HuH-7 (cell line): ENCODE data around the gene ELF1.

Experiments
- DNase-seq: peaks from one replicate; pipeline ENCODE4 v3.0.0; 2011; ENCODE audit warnings: low spot score

ELF1 gene

DNA sequence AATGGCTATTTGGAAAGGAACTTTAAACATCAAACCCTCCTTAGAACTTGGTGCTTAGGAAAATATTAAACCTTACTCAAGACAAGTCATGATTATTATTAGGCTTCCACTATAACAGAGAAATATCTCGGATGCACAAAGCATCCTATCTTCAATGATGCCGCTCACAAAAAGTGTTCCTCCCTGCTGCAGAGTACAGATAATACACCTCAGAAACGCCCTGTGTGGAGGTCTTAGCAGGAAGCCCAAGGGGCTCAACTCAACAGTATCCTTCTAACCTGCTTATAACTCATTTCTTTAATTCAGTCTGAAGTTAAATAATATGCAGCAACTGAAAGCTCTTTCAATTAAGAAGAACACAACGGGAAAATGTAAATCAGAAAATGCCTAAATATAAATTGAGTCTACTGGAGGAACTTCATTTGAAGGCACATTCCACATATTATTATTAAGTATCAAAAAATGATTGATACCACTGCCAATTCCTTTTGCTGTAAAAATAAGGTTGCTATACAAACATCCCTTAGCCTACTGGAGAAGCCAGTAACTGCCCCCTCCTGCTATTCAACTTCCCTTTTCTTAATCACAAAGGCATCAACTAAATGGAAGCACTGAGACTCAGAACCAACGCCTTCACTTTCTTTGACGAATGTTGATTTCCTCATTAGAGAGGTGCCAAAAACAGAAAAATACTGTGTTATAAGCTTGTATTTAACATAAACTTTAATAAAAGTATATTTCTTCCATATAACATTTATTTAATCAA, 12.0 kb downstream of the ELF1 start:
- DNase-seq = no peak

DNA sequence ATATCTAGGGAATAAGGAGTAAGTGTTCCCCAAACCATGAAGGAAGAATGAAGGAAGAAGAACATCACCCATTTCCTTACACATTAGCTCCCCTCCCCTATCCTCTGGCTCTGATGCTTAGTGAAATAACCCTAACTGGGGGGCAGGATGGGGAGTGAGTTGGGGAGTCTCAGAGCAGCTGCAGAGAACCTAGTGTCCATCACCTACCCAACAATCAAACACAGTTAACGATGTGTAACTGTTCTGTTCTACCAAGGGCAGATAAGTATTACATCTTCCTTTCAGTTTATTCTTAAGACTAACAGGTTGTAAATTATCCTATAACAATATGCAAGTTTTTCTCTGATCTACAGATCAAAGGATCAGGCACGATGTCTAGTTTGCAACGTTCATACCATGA, 12.8 kb downstream of the ELF1 start:
- no peak for DNase-seq

DNA sequence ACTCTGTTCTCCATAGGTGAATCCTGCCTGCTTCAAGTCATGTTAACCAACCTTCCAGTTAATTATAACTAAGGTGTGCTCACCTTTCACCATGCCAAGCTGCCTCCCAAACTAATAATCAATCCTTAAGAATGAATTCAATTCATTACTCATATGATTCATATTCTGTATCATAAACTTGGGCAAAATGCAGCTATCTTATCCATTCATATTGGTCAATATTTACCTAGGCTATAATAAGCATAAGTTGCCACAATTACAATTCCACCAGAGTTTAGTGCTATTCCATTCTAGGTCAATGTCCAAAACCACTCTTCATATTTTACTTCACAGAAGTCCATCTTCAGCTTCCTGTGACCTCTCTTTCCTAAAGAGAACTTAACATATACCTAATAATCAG, 13.4 kb downstream of the ELF1 start:
- no peak for DNase-seq

DNA sequence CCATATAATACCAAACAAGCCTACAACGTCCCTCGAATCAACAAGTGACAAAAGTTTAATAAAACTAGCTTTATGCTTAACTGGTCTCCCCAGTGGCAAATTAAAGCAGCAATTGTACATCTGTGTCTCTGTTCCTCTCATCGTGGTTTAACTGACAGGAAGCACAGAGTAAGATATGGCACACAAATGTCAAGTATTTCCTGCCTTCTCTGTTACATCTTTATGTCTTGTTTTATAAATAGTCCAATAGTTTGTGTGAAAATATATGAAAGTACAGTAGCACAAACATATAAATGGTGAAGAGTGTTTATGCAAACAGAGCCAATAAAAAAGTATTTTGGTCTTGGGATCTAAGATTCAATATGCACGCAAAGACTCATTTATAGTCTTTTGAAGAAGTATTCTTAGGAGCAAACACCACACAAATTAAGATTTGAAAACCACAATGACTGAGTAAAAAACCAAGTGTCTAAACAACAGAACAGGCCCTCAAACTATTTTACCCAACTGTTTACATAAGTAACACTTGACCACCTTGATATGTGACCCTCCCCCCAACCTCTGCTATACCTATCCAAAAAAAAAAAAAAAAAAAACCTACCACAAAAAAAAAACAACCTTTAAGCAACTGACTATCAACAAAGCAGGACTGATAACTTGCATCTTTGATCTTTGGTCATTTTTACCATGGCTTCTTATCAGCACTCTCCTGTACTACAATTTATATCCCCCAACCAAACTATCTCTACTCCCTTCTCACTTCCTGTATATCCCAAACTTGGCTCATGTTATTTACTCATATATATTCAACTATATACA, 14.0 kb downstream of the ELF1 start:
- no peak for DNase-seq

DNA sequence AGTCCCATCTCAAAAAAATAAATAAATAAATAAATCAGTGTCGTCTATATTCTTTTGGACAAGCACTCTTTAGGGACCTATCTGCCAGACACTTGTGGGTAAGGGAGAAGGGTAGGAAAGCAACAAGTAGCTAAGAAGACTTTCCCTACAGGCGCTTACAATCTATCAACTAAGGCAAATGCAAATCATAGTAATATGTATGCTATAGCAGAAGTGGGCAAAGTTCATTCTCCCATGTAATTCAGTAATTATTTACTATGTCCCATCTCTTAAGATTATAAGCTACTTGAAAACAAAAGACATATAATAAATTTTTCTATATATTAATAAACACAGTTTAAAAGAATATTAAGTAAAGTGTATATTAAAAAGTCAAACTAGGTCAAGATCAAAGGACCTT, 16.5 kb downstream of the ELF1 start:
- no peak for DNase-seq

DNA sequence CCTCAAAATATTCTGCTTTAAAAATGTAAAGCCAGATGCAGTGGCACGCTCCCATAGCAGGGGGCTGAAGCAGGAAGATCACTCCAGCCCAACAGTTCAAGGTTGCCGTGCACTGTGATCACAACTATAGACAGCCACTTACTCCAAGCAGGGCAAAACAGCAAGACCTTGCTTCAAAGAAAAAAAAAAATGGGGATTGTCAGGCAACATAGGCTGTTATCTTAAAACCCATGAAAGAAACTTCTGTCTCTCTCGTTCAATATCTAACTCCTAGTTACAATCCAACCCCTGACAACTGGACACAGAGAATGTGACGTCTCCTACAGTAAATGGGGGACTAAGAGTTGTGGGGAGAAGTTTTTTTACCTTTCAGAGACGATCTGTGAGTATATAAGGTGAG, 17.4 kb downstream of the ELF1 start:
- no peak for DNase-seq

DNA sequence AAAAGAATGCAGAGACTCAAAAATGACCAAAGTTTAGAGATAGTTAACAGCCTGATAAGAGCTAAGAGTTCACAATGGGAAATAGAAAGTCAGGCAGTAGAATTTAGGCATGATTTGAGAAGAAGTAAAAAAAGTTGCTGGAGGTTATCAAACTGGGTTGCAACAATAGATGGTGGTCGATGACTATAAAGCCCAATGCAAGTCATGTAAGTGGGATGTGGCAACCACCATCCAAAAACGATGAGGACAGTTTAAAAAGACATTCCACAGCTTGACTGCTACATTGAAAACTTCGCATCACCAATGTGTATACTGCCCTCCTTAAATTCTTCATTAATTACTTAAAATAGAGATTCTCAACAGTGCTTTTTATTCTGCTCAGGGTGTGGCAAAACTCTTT, 19.7 kb downstream of the ELF1 start:
- DNase-seq = no peak

DNA sequence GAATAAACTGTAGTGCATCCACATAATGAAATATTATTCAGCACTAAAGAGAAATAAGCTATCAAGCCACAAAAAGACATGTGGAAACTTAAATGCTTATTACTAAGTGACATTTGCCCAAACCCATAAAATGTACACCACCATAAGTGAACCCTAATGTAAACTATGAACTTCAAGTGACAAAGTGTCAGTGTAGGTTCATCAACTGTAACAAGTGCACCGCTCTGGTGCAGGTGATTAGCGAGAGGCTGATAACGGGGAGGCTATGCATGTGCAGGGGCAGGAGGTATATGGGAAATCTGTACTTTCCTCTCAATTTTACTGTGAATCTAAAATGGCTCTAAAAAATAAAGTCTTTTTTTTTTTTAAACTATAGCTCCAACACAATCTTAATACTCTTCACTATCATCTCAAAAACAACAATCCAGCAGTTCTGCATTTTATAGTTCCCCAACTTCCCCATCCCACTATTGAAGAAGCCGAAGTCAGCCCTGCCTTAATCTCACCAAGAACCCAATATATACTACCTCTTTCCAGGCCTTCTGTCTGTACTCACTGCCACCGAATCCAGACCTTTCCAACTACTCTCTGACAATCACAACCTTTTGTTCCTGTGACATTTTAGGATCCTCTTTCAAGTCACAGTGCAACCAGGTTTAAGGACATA, 22.6 kb downstream of the ELF1 start:
- DNase-seq = no peak

DNA sequence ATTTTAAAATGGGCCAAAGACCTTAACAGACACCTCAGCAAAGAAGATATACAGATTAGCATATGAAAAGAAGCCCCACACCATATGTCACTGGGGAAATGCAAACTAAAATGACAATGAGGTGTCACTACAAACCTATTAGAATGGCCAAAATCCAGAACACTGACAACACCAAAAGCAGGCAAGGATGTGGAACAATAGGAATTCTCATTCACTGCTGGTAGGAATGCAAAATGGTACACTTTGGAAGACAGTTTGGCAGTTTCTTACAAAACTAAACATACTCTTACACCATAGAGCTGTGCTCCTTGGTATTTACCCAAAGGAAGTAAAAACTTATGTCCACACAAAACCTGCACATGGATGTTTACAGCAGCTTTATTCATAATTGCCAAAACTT, 23.1 kb downstream of the ELF1 start:
- no peak for DNase-seq

DNA sequence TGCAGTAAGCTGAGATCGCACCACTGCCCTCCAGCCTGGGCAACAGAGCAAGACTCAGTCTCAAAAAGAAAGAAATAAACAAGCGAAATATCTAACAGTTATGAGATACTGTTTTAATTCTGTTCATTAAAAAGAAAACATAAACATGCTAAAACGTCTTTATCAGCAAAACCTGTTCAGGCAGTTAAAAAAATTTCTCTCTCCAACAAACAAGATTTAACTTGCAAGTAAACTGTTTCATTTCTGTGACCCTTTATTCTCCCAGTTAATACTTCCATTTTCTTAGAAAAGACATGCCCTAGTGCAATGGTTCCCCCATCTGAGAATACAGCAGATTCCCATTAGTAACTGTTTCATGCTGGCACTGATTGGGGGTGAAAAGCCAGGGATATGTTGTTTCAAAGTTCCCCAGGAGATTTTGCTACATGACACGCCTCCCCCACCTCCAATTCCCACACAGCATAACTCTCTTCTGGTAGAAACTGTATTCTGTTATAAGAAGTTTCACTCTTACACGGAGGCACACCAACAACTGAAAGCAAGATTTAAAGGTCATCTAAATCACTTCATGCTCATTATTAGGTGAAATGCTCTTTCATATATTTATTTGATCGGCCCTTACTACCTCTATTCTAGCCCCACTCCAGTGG, 24.4 kb downstream of the ELF1 start:
- no peak for DNase-seq

DNA sequence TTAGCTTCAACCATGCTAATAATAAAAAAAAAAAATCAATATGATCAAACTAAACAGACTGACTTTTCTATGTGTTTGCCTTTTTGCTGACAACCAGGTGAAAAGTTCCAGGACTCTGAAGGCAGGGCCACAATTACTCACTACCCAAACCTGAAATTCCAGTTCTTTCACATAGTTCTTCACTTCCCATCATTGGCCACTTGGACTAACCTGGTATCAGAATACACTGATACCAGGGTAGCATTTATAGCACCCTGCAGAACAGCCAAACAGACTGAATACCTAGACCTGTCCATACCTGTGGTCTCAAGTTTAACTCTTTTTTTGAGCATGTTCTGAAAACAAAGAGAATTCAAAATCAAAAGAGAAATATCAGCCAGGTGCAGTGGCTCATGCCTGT, 25.1 kb downstream of the ELF1 start:
- DNase-seq = no peak

DNA sequence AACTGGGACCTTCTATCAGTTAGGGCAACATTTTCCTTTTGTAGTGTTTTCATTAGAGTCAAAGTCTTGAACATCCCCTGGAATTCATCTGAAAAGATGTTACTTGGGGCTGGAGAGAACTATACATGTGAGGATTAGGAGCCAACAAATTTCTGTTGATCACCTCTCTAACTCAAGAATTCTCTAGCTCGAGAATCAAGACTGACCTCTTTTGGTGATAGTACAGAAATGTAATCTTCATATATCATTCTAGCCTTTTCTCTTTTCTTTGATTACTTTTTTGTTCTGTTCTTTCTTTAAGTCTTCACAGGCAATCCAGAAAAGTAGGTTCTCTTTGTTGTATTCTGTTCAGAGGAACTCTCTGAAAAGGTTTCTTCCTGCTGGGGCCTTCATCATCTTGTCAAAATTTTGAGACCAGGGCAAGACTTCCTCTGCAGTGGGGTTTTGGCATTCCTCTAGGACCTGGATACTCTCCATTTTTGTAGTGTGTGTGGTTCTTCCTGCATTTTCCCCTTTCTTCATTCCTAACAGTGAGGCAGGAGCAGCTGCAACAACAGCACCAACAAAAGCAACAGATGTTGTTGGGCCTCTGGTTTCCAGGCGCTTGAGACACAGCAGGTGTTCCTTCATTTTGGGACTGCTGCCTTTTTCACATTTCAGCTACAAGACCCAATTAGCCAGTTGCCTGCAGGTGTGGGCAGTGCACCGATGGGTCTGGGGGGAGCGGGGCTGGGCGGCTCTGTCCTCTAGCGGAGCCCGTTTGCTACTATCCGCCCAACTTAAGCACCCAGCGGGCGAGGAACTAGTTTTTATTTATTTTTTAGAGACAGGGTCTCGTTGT, 26.2 kb downstream of the ELF1 start:
- DNase-seq = no peak

DNA sequence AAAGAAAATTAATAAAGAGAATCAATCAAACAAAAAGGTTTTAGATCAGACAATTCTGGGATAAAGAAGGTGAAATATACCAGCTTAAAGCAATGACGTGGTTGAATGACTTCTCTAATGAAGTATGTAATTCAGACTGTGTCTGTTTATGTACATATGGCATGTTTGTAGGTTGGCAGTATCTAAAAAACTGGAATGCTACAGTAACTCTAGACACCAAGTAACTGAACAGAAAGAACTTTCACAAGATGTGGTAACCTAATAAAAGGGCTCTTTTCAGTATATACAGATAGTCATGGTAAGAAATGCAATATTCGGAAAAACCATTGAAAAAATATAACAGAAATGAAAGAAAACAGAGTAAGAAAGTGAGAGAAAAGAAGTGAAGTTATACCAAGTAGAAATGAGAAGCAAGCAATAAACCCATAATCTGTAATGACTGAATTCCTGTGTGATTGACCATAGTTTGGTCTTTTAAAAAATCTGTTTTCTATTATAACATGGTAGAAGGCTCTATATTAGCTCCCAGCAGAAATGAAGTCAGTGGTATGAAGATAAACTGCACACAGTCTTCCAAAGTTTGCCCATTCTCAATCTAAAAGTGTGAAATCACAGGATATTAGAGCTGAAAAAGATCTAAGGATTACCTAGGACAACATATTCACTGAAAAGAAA, 31.4 kb downstream of the ELF1 start:
- DNase-seq = no peak

DNA sequence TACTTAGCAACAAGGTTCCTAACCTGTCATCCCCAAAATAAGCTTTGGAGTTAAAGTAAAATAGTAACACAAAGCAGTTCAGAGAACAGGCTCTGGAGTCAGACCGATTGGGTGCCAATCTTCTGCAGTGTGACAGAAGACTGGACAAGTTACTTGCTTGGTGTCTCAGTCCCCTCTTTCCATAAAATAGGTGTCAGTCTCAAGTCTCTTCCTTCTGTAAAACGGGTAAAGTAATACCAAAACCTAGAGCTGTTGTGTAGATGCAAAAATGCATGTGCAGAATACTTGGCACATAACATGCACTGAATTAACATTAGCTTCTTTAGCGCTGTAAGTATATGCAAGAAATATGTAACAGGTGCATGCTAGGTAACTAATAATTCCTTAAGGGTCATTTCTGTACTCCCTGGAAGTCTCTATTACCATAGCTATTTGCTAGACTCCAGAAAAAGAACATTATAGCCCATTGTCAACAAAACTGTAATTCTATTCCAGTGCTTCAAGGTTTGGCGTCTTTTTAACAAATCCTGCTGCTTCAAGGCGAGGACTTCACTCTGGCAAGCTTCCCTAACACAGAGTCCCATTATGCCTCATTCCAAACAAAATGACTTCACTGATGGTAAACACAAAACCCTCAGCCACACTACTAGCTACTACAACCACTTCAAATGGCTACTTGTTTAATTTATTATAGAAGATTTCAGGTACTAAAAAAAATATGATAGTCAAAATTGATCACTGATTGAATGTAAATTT, 32.8 kb downstream of the ELF1 start:
- no peak for DNase-seq

DNA sequence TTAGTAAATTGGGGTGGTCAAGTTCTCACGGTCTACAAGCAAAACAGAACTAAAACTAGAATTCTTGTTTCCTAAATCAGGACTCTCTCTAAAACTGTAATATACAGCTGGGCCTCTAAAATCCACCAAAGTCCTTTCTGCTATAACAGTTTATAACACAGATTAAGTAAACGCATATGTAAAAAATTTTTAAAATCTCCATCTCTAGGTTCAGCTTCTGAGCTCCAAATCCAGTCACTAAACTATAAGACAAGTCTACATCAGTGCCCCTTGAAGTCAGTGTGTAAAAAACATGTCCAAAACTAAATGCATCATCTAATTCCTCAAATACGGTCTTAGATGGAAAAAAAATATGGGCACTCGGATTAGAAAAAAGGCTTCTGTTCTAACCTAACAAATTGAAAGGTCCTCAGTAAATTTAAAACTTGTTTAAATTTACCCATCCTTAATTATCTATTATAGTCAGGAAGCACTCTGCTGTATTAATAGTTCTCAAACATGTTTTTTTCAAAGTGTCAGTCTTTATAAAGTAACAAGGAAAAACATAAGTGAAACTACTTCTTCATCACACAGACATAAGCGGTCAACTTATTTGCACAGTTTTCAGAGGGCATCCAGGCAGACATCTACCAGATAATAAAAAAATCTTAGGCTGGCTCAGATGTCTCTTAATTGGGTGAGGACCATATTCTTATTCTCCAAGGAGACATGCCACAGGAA, 33.6 kb downstream of the ELF1 start:
- no peak for DNase-seq

DNA sequence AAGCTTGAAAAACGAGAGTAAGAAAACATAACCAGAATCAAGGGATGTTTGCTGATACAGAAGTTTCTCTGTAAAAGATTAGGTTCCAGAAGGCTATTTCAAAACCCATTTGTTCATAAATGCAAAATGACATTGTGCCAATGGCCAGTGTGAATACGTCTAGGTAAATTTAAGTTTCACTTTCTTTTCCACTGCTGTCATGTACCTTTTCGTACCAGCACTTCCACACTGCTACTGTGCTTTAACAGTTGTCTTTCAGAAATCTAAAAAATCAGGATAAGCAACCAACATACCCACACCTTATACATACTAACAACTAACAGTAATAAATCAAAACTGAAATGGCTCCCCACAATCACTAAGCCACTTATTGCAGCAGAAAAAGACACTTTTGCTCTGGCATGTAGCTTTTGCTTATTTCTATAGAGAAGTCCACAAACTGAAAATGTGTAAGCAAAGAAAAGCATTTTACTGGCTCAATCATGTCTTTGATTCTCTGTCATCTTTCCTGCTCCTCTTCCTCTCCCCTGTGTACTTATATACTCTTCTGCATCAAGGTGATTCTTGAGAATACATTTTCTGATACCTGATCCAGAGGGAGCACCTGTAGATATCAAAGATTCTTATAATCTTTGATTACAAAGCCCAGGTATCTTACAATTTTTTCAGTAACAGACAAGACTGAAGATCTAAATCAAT, 34.3 kb downstream of the ELF1 start:
- DNase-seq = no peak

DNA sequence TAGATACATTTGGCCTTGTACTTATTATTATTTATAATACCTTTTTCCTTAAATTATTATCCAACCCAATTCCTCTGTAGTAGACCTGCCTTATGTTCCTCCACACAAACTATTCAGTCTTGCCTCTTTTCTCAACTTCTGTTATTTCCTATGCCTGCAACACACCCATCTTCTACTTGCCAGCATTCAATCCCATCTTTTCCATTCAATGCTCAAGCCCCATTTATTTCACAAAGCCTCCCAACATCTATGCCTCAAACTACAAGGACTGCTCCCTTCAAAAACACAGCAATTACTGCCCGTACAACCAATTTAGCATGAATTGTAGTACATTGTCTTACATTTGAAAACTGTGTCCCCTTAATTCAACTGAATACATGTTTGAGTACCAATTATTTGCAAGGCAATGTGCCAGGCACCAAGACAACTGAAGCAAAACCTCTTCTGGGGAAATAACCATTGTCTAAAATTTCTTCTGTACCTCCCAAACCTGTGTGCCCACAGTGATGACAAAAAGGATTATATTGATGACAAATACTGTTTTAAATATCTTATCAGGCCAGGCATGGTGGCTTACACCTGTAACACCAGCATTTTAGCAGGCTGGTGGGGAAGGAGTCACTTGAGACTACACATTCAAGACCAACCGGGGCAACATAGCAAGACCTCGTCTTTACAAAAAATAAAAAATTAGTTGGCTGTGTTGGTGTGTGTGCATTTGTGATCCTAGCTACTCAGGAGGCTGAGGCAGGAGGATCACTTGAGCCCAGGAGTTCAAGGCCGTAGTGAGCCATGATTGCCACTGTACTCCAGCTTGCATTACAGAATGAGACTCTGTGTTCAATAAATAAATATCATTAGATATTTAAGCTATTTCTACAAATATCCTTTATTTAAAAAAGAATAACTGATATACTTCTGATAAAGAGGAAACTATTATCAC, 35.1 kb downstream of the ELF1 start:
- no peak for DNase-seq

DNA sequence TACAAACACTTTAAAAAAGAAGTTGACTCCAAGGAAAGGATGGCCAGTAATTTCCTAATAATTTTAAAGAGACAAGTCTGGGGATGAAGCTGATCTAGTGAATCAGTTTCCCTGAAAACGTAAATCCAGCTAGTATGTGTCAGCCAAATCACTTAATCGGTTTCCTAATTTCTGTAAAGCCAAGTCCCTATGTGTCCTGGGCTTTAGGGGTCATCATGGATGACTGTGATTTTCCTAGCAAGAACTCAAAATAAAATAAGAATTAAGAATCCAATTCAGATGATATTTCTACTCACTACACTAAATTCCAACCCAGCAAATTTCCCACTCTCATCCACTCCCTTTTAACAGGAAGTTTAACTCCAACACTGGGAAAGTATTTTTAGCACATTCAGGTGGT, 35.9 kb downstream of the ELF1 start:
- no peak for DNase-seq
